HuH-7 (cell line): ENCODE data around the gene ESYT2.

Experiments used
- DNase-seq: peaks from one replicate; pipeline ENCODE4 v3.0.0; 2011; ENCODE audit warnings: low spot score

ESYT2 gene

DNA sequence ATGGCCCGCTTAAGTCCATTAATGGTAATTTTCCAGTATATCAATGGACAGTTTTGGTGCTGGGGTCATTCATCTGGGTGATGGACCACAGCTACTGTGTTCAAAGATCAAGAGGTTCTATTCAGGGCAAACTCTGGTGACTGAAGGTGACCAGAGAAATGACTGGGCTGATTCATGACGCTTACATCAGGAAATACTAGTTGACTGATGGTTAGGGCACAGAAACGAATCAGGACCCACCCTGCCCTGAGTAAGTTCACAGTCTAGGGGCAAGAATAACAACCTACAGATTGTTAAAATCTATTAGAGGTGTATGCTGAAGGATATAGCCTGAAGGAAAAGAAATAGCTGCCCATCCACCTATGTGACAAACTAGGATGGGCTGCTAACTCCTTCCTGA is 134.3 kb downstream of the ESYT2 start:
- no peak for DNase-seq

DNA sequence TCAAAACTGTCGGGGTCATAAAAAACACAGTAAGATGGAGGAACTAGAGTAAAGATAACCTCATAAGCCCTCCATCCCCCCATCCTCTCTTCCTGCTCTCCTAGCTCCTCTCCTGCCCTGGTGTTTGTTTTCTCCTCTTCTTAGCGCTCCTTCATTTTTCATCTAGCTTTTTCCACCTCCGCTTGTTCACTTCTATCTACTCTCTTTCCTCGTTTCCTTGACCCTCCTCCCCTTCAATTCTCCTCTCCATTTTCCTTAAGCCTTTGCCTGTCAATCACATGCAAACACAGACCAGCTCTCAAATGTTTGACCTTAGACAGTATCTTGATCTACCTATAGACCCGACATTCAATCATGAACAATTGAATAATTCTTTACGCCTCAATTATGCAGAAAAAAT is 134.7 kb downstream of the ESYT2 start:
- no peak for DNase-seq

DNA sequence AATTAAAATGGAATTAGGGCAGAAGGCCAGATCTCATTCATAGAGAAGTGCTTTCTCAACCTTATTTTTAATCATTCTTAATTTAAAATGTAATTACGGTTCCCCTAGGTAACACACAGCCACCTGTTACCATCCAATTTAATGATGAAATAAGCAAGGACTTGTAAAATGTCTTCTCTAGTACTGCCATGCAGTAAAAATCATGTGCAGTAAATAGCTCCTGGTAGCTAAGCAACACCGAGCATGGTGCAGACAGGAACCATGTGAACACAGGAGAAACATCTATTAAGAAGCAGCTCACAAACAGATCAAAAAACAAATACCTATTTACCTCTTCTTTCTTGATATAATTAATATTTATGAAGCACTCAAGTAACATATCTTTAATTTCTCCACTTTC is 139.8 kb downstream of the ESYT2 start:
- DNase-seq, result no peak

- no peak for DNase-seq
Observed at GRCh38 chr7:158687406-158687805, 141.9 kb downstream of the ESYT2 start.

DNA sequence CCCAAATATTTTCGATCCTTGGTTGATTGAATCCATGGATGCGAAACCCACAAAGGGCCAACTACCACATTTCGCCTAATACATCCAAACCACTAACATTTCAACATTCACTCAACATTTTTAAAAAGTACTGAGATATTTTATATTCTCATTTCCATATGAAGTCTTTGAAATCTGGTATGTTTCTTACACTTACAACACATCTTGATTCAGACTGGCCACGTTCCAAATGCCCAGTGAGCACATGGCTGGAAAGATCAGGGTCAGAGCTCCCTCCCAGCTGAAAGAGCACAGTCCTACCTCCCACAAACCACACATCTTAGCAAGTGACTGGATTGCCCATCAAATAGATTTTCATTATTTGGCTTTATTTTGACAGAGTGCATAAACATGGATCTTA is 143.6 kb downstream of the ESYT2 start:
- DNase-seq, result no peak

DNA sequence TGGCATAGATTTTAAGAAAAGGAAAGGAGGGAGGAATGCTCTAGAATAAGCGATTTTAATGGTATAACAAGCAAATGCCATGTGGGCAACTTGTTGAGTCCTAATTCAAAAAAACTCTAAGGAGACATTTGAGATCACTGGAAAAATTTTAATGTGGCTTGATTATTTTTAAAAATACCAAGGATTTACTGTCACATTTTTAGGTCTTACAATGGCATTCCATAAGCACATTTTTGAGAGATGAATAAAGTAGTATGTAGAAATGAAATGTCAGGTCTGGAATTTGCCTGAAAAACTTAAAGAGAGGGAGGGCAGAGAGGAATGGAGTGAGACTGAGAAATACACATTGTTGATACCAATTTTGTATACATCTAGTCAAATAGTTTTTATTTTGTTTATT is 145.0 kb downstream of the ESYT2 start:
- DNase-seq, result no peak

GRCh38 chr7:158683541-158683940 is 145.8 kb downstream of the ESYT2 start:
- no peak for DNase-seq

DNA sequence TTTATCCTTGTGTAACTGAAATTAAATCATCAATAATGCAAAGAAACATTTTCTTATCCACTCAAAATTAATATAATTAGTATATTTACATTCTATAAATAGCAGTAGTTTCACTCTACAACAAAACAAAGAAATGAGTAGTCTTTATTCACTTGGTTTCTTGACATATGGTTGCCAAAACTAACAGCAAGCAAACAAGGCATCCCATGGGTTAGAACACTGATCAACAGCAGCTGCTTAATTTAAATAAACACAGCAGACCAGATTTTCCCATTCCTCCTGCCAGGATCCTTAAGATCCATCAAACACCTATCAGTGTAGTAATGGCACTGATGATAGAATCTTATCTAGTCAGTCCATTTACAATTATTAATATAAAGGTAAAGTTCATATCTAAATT is 146.9 kb downstream of the ESYT2 start:
- no peak for DNase-seq
